ENCODE measurements around the gene NFIB.

DNA sequence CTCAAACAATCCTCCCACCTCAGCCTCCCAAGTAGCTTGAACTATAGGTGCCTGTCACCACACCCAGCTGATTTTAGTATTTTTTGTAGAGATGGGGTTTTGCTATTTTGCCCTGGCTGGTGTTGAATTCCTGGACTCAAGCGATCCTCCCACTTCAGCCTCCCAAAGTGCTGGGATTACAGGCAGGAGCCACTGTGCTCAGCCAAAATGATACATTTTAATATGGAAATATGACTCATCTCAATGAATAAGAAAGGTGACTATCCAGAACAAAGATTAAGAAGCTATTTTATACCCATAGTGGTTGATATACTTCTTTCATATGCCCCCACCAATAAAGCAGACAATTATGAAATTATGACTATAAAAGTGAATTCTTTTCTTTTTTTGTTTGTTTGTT lies 166.2 kb downstream of the NFIB start:
- TF ChIP-seq, protein P1, sequence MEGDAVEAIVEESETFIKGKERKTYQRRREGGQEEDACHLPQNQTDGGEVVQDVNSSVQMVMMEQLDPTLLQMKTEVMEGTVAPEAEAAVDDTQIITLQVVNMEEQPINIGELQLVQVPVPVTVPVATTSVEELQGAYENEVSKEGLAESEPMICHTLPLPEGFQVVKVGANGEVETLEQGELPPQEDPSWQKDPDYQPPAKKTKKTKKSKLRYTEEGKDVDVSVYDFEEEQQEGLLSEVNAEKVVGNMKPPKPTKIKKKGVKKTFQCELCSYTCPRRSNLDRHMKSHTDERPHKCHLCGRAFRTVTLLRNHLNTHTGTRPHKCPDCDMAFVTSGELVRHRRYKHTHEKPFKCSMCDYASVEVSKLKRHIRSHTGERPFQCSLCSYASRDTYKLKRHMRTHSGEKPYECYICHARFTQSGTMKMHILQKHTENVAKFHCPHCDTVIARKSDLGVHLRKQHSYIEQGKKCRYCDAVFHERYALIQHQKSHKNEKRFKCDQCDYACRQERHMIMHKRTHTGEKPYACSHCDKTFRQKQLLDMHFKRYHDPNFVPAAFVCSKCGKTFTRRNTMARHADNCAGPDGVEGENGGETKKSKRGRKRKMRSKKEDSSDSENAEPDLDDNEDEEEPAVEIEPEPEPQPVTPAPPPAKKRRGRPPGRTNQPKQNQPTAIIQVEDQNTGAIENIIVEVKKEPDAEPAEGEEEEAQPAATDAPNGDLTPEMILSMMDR (IDR thresholded peaks at IDR 0.05): no peak
- TF ChIP-seq EZH2 (IDR thresholded peaks at IDR 0.05): no peak
- TF ChIP-seq EZH2phosphoT487 (IDR thresholded peaks at IDR 0.05): no peak
